GM18951 (cell line): ENCODE results near the gene SLC36A4.
A peak's percentile ranks its signal among the peaks of the same experiment; 100 is the strongest.
"Not testable (repeated sequence)": the region's sequence is repeated elsewhere in the genome, so short reads cannot be mapped to it uniquely, and the experiment has no call there.

Experiments used
- POLR2A ChIP-seq: IDR thresholded peaks from 4 replicates; pipeline ENCODE4 v1.6.1; 2011; ENCODE audit warnings: mild to moderate bottlenecking; ENCODE audit not compliant: insufficient read length, insufficient read depth; ENCODE audit errors: extremely low read depth
- in situ Hi-C: fragments of 300-500 bp; cut with MboI; formaldehyde crosslinking; loops from one replicate; pipeline ENCODE4 v1.12.0; 2022; ENCODE audit warnings: low sequenced_read_pairs, mixed read lengths, inconsistent platforms; ENCODE audit not compliant: unreplicated experiment

Gene SLC36A4

DNA sequence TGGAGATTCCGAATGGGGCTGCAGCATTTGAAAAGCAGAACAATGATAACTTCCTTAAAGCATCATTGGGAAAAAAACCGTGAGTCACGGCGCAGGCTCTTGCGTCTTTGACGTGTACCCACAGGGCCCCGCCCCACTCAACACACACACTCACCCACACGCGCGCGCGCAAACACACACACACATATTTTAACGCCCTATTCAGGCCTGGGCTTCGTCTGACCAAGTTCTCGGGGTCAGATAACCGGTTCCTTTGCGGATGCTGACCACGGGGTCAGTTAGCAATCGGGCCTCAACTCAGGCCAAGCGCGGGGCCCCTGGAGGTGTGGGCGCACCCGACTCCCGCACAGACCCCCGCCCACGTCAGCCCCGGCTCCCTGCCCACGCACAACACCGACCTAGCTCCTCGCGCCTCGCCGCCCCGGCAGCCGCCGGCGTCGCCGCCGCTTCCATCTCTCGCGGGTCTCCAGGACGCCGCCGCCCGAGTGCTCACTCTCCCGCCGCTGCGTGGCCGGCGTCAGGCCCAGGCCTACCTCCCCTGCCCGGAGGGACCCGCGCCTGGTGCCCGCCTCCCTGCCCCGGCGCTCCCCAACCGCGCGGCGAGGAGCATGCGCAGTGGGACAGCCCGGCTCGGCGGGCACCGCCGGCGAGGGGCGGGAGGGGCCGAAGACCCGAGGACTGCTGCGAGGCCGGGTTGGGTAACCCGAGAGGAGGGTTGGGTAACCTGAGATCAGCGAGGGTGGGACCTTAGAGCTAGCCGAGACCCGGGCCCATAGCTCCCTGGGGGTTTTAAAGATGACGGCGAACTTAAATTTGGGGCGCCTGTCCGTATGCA is at the start of gene SLC36A4:
TSS of gene SLC36A4 (minus strand) at position 612 of the 835 bp plus-strand sequence. CDS start at position 453, 159 bp downstream.
- peak; percentile 41 for TF ChIP-seq POLR2A
- in situ Hi-C loops = no loop called here

GRCh38 chr11:93246790-93247189 is 49.0 kb upstream of the SLC36A4 start:
- in situ Hi-C loops = not testable (repeated sequence)

GRCh38 chr11:93244018-93244417 is 46.2 kb upstream of the SLC36A4 start:
- in situ Hi-C loops = no loop called here
- no peak for TF ChIP-seq POLR2A

GRCh38 chr11:93239966-93240365 is 42.2 kb upstream of the SLC36A4 start:
- in situ Hi-C loops = loop anchor here (10.0 kb wide), 1 partner anchor 415 kb away; no protein-coding TSS in a partner anchor
- no peak for TF ChIP-seq POLR2A

- TF ChIP-seq POLR2A = no peak
- in situ Hi-C loops = loop anchor here (10.0 kb wide), 1 partner anchor 416 kb away; no protein-coding TSS in a partner anchor
Measured at GRCh38 chr11:93238956-93239355, 41.2 kb upstream of the SLC36A4 start.

DNA sequence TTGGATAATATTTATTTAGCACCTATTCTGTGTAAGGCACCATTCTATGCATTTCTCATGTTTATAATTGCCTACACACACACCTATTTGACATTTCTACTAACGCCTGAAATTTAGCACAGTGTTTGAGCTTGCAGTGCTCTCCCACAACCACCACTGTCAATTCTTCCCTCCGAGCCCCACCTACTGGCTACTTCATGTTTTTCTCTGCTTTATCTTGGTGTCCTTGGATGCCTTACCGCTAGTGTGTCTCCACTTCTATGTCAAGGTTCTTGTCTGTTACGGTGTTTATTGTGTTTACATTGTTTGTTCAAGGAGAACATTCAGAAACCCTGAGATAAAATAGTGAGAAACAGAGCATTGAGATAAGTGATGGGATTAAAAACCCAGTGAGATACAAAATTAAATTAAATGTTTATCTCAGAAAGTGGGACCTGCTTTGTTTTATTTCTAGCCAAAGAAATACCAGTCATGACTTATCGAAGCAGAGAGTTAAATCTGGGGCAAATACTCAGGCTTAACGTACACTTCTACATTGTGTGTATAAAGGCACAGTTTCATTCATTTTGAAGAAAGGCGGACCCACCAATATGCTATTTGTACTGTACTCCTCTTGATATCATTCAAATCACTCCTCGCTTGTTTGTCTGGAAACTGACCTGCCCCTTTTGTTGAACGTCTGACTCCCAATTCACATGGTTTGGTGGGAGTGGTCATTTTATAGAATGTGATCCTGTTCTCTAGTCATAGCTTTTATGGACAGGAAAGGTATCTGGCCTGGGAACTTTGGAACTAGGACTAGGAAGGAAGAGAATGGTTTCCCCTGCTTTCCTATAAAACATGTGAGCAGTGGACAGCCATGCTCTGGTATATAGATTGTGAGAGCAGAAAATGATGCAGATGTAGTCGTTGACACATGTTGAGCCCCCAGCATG is 39.2 kb upstream of the SLC36A4 start:
- no peak for TF ChIP-seq POLR2A
- in situ Hi-C loops = loop anchor here (10.0 kb wide), 1 partner anchor 418 kb away; no protein-coding TSS in a partner anchor

DNA sequence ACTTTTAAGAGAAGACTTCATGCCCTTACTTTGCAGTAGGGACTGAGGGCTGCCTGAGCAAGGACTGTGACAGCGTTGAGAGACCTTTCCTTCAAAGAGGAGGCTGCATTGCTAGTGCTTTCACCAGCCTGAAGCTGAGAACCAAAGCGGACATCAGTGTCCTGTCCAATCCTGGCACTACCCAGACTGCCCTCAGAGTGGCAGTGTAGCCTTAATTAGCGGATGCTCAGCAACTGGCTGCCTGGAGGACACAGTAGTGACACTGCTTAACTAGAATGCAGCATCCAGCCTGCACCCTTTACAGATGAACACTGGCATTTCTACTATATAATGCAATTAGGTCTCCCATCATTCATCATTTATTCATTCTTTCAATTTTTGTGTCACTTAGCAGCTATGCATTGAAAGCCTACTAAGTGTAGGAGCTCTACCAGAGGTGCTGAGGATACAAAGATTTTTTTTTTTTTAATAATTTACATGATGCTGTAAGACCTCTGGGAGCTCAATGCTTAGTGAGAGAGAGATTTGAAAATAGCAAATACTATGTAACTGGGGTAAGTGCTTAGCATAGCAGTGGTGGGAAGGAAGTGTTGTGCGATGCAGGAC is 36.9 kb upstream of the SLC36A4 start:
- in situ Hi-C loops = loop anchor here (10.0 kb wide), 1 partner anchor 420 kb away; no protein-coding TSS in a partner anchor
- TF ChIP-seq POLR2A = no peak

GRCh38 chr11:93229876-93230275 is 32.1 kb upstream of the SLC36A4 start:
- in situ Hi-C loops = loop anchor here (10.0 kb wide), 1 partner anchor 425 kb away; no protein-coding TSS in a partner anchor
- TF ChIP-seq POLR2A = no peak

DNA sequence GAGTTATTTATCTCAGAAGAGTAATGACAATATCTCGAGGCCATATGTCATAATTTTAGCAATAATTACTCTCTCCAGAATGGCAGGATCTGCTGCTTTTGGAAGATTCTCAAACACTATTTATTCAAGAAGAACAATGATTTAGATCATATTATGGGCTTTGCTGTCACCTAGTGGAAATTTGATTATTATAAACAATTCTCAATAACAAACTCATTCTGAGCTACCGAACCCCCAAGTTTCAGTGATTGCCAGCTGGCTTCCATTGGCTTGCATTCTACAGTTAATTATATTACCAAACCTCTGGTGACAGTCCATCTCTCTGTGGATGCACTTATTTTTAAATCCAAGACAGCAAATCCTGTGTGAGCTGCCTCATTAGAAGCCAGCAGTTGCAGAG is 27.9 kb upstream of the SLC36A4 start:
- no peak for TF ChIP-seq POLR2A
- in situ Hi-C loops = no loop called here

- in situ Hi-C loops = no loop called here
Measured at GRCh38 chr11:93221539-93221938, 23.7 kb upstream of the SLC36A4 start.

DNA sequence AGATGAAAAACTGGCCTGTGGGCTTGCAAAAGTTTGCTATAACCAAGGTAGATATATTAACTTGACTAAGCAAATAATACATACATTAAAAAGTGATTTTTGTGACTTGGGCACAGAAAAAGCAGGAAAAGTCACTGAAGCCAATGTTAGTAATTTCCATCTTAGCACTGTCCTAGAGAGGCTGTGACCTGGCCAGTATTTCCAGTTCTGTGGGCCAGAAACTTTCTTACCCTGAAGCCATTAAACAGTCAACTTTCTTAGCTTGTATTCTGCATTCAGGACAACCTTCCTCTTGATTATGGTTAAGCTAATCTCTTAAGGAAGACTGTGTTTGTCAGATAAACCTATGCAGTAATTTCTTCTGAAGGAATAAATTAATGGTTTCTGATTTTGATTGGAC is 22.3 kb upstream of the SLC36A4 start:
- in situ Hi-C loops = no loop called here

More at GRCh38 chr11:93221539-93221938, 23.7 kb upstream of the SLC36A4 start:
- no peak for TF ChIP-seq POLR2A

GRCh38 chr11:93219440-93219839 is 21.6 kb upstream of the SLC36A4 start:
- in situ Hi-C loops = no loop called here
- no peak for TF ChIP-seq POLR2A

More for the DNA sequence above, 22.3 kb upstream of the SLC36A4 start:
- TF ChIP-seq POLR2A = no peak

DNA sequence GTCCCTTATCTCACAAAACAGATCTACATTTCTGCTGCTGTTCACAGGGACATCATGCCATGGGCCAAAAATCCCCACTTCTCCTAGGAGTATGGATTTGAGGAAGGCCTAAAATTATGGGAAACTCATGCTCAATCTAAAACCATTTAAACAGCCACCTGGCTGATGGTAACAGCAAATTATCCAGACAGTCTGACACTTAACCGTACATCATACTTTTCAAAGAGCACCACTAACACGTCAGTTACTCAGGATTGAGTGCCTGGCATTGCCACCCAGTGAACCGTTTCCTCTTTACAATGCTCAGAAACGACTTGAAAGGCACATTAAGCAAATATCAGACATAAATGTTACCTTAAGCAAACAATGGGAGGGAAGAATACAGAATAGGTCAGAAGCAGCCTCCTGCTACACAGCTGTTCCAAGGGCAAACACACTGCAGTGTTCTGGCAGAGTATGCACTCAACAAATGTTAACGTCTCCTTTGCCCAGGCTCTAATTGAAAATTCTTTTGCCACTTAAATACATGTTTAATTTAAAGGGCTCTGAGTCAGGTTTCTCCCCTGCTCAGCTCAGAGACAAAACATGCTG is 18.8 kb upstream of the SLC36A4 start:
- in situ Hi-C loops = no loop called here
- TF ChIP-seq POLR2A = no peak

DNA sequence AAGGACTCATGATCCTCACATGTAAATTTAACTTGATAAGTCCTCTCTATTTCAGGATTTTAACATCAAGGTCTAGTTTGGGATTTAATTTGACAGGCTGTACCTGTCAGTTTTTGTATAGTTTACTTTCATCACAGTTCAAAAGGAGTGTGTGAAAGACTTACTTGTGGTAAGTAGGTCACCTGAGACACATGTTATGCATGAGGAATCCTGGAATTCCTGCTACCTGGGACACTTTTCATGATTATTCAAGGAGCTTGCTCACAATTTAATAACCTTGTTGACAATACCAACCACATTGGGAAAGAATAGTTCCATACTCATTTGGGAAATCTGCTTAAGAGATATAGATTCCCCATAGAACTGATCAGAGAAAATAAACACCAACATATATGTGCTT is 15.8 kb upstream of the SLC36A4 start:
- in situ Hi-C loops = no loop called here
- no peak for TF ChIP-seq POLR2A
